ENCODE measurements around the gene NUP93.
"Not testable (repeated sequence)": the region's sequence is repeated elsewhere in the genome, so short reads cannot be mapped to it uniquely, and the experiment has no call there.

Gene NUP93

DNA sequence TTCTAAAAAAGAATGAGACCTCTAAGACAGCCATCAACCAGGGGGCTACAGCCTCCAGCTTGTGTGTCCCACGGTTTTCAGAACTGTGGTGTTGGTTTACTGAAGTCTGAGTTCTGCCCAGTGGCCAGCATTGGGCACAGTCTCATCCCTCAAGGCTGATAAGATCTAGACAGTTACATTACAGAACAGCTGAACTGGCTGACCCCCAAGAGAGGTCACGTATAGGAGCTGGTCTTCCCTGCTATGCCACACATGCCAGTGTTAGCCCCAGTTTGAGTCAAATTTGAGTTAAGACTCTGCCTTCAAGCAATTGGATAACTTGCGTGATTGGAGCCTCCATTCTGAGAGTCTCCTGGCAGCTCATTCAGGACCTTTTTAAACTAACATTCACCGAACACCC lies 14.8 kb upstream of the NUP93 start:
- Histone ChIP-seq H3K27ac (ENCODE audit: poor library complexity, severe bottlenecking) (no peak overlapping the region), H3K4me3 (ENCODE audit: severe bottlenecking) (no peak overlapping the region), H3K27me3 (ENCODE audit: insufficient read depth, poor library complexity, severe bottlenecking) (no peaks in the 10 kb centered on the region), H3K4me1 (ENCODE audit: insufficient read depth, poor library complexity, severe bottlenecking) (no peaks in the 10 kb centered on the region), H3K36me3 (ENCODE audit: low read depth) (no peaks in the 10 kb centered on the region), H3K9me3 (ENCODE audit: severe bottlenecking) (no peaks in the 10 kb centered on the region)
- DNase-seq (ENCODE audit: low spot score) (no peak), ATAC-seq (ENCODE audit: low read depth) (no peak)
- TF ChIP-seq, protein P1, sequence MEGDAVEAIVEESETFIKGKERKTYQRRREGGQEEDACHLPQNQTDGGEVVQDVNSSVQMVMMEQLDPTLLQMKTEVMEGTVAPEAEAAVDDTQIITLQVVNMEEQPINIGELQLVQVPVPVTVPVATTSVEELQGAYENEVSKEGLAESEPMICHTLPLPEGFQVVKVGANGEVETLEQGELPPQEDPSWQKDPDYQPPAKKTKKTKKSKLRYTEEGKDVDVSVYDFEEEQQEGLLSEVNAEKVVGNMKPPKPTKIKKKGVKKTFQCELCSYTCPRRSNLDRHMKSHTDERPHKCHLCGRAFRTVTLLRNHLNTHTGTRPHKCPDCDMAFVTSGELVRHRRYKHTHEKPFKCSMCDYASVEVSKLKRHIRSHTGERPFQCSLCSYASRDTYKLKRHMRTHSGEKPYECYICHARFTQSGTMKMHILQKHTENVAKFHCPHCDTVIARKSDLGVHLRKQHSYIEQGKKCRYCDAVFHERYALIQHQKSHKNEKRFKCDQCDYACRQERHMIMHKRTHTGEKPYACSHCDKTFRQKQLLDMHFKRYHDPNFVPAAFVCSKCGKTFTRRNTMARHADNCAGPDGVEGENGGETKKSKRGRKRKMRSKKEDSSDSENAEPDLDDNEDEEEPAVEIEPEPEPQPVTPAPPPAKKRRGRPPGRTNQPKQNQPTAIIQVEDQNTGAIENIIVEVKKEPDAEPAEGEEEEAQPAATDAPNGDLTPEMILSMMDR (IDR thresholded peaks at IDR 0.05; ENCODE audit: poor library complexity, severe bottlenecking): no peak

DNA sequence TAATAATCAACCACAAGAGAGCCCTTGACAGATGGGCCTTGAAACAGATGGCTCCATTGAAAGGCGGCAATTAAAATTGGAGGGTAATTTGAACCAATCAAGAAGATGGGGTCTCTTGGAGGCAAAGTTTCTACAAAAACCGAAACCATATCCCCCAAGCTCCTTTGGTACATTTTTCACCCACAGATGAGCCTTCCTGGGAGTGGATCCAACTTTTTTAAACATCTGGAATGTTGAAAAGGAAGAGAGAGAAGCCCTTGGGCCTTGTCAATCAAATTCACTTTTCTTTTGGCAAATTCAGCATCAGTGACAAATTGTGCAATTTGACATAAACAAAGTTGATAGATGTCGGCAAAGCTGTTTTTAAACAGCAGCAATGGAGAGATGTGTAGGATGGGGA lies 13.2 kb upstream of the NUP93 start:
- TF ChIP-seq, protein P1 (IDR thresholded peaks at IDR 0.05; ENCODE audit: poor library complexity, severe bottlenecking): no peak
- DNase-seq (ENCODE audit: low spot score) (no peak), ATAC-seq (ENCODE audit: low read depth) (no peak)

DNA sequence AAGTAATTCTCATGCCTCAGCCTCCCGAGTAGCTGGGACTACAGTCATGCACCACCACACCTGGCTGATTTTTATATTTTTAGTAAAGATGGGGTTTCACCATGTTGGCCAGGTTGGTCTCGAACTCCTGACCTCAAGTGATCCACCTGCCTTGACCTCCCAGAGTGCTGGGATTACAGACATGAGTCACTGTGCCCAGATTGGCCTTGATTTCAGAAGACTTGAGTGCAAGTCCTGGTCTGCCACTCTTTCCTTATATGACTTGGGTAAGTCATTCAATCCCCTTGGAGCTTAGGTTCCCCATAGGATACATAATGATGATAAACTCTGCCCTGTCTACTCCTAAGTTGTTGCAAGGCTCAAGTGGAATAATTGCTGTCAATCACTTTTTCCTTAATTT lies 12.4 kb upstream of the NUP93 start:
- H3K4me3 ChIP-seq (ENCODE audit: severe bottlenecking); H3K27ac ChIP-seq (ENCODE audit: poor library complexity, severe bottlenecking); H3K36me3 ChIP-seq (ENCODE audit: low read depth); ATAC-seq (ENCODE audit: low read depth); H3K9me3 ChIP-seq (ENCODE audit: severe bottlenecking); H3K27me3 ChIP-seq (ENCODE audit: insufficient read depth, poor library complexity, severe bottlenecking); DNase-seq (ENCODE audit: low spot score); H3K4me1 ChIP-seq (ENCODE audit: insufficient read depth, poor library complexity, severe bottlenecking): not testable (repeated sequence)

More for the DNA sequence above, 13.2 kb upstream of the NUP93 start:
- Histone ChIP-seq H3K4me3 (ENCODE audit: severe bottlenecking) (no peak overlapping the region), H3K27me3 (ENCODE audit: insufficient read depth, poor library complexity, severe bottlenecking) (no peaks in the 10 kb centered on the region), H3K36me3 (ENCODE audit: low read depth) (no peaks in the 10 kb centered on the region), H3K27ac (ENCODE audit: poor library complexity, severe bottlenecking) (no peak overlapping the region), H3K4me1 (ENCODE audit: insufficient read depth, poor library complexity, severe bottlenecking) (no peaks in the 10 kb centered on the region), H3K9me3 (ENCODE audit: severe bottlenecking) (no peaks in the 10 kb centered on the region)

DNA sequence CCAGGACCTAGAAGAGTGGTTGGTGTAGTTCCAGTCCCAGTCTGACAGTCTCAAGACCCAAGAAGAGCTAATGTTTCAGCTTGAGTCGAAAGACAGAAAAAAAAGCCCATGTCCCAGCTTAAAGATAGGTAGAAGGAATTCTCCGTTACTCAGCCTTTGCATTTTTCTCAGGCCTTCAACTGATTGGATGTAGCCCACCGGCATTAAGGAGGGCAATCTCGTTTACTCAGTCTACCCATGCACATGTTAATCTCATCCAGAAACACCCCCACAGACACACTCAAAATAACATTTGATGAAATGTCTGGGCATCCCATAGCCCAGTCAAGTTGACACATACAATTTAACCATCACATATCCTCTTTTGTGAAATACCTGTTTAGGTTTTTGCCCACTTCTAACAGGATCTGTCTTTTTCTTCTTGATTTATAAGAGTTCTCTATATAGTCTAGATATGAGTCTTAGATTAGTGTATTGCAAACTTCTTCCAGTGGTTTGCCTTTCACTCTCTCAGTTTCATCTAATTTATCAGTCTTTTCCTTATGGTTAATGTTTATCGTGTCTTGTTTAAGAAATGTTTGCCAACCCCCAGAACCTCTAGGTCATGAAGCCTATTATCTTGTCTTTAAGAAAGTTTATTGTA lies 7.6 kb upstream of the NUP93 start:
- TF ChIP-seq, protein P1 (IDR thresholded peaks at IDR 0.05; ENCODE audit: poor library complexity, severe bottlenecking): no peak
- ATAC-seq (ENCODE audit: low read depth): no peak
- no peak overlapping the region for H3K27ac ChIP-seq (ENCODE audit: poor library complexity, severe bottlenecking)
- no peaks in the 10 kb centered on the region for H3K9me3 ChIP-seq (ENCODE audit: severe bottlenecking)
- H3K36me3 ChIP-seq (ENCODE audit: low read depth): no peaks in the 10 kb centered on the region
- H3K4me1 ChIP-seq (ENCODE audit: insufficient read depth, poor library complexity, severe bottlenecking): no peaks in the 10 kb centered on the region
- DNase-seq (ENCODE audit: low spot score): no peak
- no peak overlapping the region for H3K4me3 ChIP-seq (ENCODE audit: severe bottlenecking)
- no peaks in the 10 kb centered on the region for H3K27me3 ChIP-seq (ENCODE audit: insufficient read depth, poor library complexity, severe bottlenecking)

DNA sequence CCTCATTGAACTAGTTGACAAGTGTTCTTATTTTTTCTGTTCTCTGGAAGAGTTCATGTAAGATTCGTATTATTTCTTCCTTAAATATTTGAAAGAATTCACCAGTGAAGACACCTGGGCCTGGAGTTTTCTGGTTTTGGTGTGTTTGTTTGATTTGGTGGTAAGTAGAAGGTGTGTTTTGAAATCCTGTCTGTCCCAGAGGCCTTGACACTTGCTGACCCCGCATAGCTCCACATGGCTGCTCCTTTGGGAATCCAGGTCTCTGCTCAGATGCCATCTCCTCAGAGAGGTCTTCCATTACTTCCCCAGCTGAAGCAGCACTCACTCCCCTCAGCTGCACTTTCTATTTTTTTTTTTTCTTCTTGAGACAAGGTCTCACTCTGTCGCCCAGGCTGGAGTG lies 5.7 kb upstream of the NUP93 start:
- ATAC-seq (ENCODE audit: low read depth): no peak
- Histone ChIP-seq H3K27me3 (ENCODE audit: insufficient read depth, poor library complexity, severe bottlenecking) (no peaks in the 10 kb centered on the region), H3K4me3 (ENCODE audit: severe bottlenecking) (no peak overlapping the region), H3K27ac (ENCODE audit: poor library complexity, severe bottlenecking) (no peak overlapping the region), H3K9me3 (ENCODE audit: severe bottlenecking) (no peaks in the 10 kb centered on the region), H3K4me1 (ENCODE audit: insufficient read depth, poor library complexity, severe bottlenecking) (no peaks in the 10 kb centered on the region), H3K36me3 (ENCODE audit: low read depth) (no peaks in the 10 kb centered on the region)
- DNase-seq (ENCODE audit: low spot score): no peak
- TF ChIP-seq, protein P1 (IDR thresholded peaks at IDR 0.05; ENCODE audit: poor library complexity, severe bottlenecking): no peak

All from RWPE2 (cell line).